Bladder microvascular endothelial cell (primary cell): ENCODE measurements around the gene TRIM75. TPM values are rescaled to one million over a fixed set of nuclear protein-coding genes. Genes with fewer than 3 reads are reported as not detected.

ENCODE experiments used
- total RNA-seq: library from RNA; depleted of rRNA; stranded (reverse); fragments of >200 nt; gene quantifications from 2 replicates; pipeline ENCODE4 v1.2.3, GENCODE V29; 2014

The TRIM75 gene
- total RNA-seq, result not detected in 2 replicates

DNA sequence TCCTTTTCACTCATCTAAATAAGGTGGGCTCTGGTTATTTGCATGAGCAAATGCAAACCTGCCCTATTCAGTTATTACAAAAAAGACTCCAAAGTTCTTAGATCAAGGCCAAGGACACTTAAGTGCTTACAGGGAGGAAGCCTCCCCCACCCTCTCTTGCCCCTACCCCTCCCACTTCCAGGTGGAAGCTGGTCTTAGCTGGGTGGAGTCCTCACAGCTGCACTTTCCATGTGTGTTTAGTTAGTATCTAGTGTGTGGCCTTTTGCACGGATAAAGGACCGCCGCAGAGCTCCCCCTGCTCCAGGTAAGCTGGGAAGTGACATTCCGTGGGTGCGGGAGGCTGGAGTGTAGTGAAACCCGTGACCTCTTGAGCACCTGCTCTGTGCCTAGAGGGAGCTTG lies at the start of gene TRIM75:
Gene TRIM75, plus strand, starts transcription at position 222 of the 400 bp plus-strand sequence. CDS start 5,282 bp downstream, outside the sequence.

DNA sequence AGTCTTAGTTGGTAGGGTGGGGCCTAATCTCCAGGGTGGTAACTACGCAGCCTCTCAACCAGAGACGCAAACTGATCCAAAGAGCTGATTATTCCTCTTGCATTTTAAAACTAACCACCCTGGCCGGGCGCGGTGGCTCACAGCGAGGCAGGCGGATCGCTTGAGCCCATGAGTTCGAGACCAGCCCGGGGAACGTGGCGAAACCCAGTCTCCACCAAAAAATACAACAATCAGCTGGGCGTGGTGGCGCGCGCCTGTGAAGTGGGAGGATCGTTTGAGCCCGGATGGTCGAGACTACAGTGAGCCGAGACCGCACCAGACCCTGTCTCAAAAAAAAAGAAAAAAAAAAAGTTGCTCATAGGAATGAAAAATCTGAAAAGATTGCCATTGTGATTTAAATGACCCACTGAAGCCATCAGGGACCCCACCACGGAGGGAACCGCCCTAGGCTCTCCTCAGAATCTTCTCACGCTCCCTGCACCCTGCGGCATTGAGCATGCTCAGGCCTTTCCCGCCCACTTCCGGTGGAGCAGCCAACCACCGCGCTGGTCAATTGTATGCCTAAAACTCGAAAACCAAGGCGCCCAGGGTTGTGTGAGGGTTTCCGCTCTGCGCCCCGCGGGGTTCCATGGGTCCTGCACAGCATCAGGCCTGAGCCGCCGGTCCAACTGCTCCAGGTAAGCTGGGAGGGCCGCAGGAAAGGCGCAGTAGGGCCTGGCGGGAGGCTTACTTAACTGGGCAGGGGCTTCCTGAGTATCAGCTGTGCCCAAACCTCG lies 22.0 kb upstream of the TRIM75 start, which contains the start of gene TRIM60:
Gene TRIM60, plus strand, starts transcription at position 564 of the 776 bp plus-strand sequence. CDS start 8,074 bp downstream, outside the sequence.

Other genes with a start within 250 kb of the TRIM75 start
- gene APELA, start 176.7 kb upstream of the TRIM75 start, total RNA-seq, result not detected in 2 replicates
- not detected in 2 replicates for gene TRIM61, start 76.2 kb upstream of the TRIM75 start, total RNA-seq
- not detected in 2 replicates for gene TRIM60, start 21.9 kb upstream of the TRIM75 start, total RNA-seq
- 2.9 and 16.9 TPM in 2 replicates for gene TMEM192, start 59.0 kb downstream of the TRIM75 start, total RNA-seq
- gene KLHL2, start 153.7 kb downstream of the TRIM75 start, total RNA-seq, result 24.9 and 34.7 TPM in 2 replicates